ENCODE data around the gene CTNNA2. TPM values are rescaled to one million over a fixed set of nuclear protein-coding genes. Genes with fewer than 3 reads are reported as not detected.

The CTNNA2 gene
- total RNA-seq, 2 donors from 2014 or later = 0.17 to 0.88 TPM

GRCh38 chr2:80506563-80506962 lies 993.7 kb downstream of the CTNNA2 start:
- no peaks in the 10 kb centered on the region for H3K36me3 ChIP-seq
- no peak for DNase-seq
- intact Hi-C loops (cut with DNase I) = loop anchor here (10.0 kb wide), 1 partner anchor 182 kb away; no protein-coding TSS in a partner anchor
- H3K27ac ChIP-seq = no peak overlapping the region
- no peaks in the 10 kb centered on the region for H3K9me3 ChIP-seq
- H3K27me3 ChIP-seq = no peaks in the 10 kb centered on the region
- no peaks in the 10 kb centered on the region for H3K4me1 ChIP-seq
- no peak overlapping the region for H3K9ac ChIP-seq (ENCODE audit: low read depth in 2 of 2, low read length in 2 of 2)
- TF ChIP-seq, protein P1, sequence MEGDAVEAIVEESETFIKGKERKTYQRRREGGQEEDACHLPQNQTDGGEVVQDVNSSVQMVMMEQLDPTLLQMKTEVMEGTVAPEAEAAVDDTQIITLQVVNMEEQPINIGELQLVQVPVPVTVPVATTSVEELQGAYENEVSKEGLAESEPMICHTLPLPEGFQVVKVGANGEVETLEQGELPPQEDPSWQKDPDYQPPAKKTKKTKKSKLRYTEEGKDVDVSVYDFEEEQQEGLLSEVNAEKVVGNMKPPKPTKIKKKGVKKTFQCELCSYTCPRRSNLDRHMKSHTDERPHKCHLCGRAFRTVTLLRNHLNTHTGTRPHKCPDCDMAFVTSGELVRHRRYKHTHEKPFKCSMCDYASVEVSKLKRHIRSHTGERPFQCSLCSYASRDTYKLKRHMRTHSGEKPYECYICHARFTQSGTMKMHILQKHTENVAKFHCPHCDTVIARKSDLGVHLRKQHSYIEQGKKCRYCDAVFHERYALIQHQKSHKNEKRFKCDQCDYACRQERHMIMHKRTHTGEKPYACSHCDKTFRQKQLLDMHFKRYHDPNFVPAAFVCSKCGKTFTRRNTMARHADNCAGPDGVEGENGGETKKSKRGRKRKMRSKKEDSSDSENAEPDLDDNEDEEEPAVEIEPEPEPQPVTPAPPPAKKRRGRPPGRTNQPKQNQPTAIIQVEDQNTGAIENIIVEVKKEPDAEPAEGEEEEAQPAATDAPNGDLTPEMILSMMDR (IDR thresholded peaks at IDR 0.05) = no peak
- no peak overlapping the region for H3K4me3 ChIP-seq

- Histone ChIP-seq H3K4me3 (no peak overlapping the region), H3K36me3 (no peaks in the 10 kb centered on the region), H3K27ac (no peak overlapping the region), H3K9ac (ENCODE audit: low read depth in 2 of 2, low read length in 2 of 2) (no peak overlapping the region), H3K4me1 (no peaks in the 10 kb centered on the region), H3K27me3 (no peaks in the 10 kb centered on the region), H3K9me3 (no peaks in the 10 kb centered on the region)
- TF ChIP-seq, protein P1 (IDR thresholded peaks at IDR 0.05) = no peak
- DNase-seq = no peak
- intact Hi-C loops (cut with DNase I) = no loop called here
Measured at GRCh38 chr2:80510716-80511115, 997.9 kb downstream of the CTNNA2 start.

- no peak for DNase-seq
- H3K9ac ChIP-seq (ENCODE audit: low read depth in 2 of 2, low read length in 2 of 2) = no peak overlapping the region
- intact Hi-C loops (cut with DNase I) = no loop called here
- no peaks in the 10 kb centered on the region for H3K4me1 ChIP-seq
- no peaks in the 10 kb centered on the region for H3K9me3 ChIP-seq
- H3K36me3 ChIP-seq = no peaks in the 10 kb centered on the region
- H3K27me3 ChIP-seq = no peaks in the 10 kb centered on the region
- H3K27ac ChIP-seq = no peak overlapping the region
- TF ChIP-seq, protein P1 (IDR thresholded peaks at IDR 0.05) = no peak
- no peak overlapping the region for H3K4me3 ChIP-seq
Measured at GRCh38 chr2:80515964-80516363, 1003.1 kb downstream of the CTNNA2 start.

GRCh38 chr2:80517316-80517715 lies 1004.5 kb downstream of the CTNNA2 start:
- H3K27me3 ChIP-seq = no peaks in the 10 kb centered on the region
- intact Hi-C loops (cut with DNase I) = no loop called here
- no peak overlapping the region for H3K9ac ChIP-seq (ENCODE audit: low read depth in 2 of 2, low read length in 2 of 2)
- DNase-seq = no peak
- no peaks in the 10 kb centered on the region for H3K4me1 ChIP-seq
- no peaks in the 10 kb centered on the region for H3K9me3 ChIP-seq
- no peaks in the 10 kb centered on the region for H3K36me3 ChIP-seq
- no peak overlapping the region for H3K27ac ChIP-seq
- H3K4me3 ChIP-seq = no peak overlapping the region
- TF ChIP-seq, protein P1 (IDR thresholded peaks at IDR 0.05) = no peak

GRCh38 chr2:80519121-80519643 lies 1006.3 kb downstream of the CTNNA2 start:
- no peak for DNase-seq
- Histone ChIP-seq H3K4me3 (no peak overlapping the region), H3K36me3 (no peaks in the 10 kb centered on the region), H3K9me3 (no peaks in the 10 kb centered on the region), H3K27ac (no peak overlapping the region), H3K9ac (ENCODE audit: low read depth in 2 of 2, low read length in 2 of 2) (no peak overlapping the region), H3K4me1 (no peaks in the 10 kb centered on the region), H3K27me3 (no peaks in the 10 kb centered on the region)
- TF ChIP-seq, protein P1 (IDR thresholded peaks at IDR 0.05) = no peak
- intact Hi-C loops (cut with DNase I) = no loop called here

Measured in colonic mucosa (tissue), 4 donors.